Breast epithelium (tissue), 4 donors: ENCODE measurements around the gene LSAMP. TPM values are rescaled to one million over a fixed set of nuclear protein-coding genes. Genes with fewer than 3 reads are reported as not detected.

Experiments
- DNase-seq, 2 donors: peaks; one replicate each; pipeline ENCODE4 v3.0.0-alpha.2; 2019; ENCODE audit warnings: low spot score in 2 of 2
- H3K27ac ChIP-seq, 2 donors: fragments of 200-600 bp; sonication (generic) in 1 of 2; one replicate each; pipeline ENCODE4 v1.5.1; 2016 to 2019; ENCODE audit warnings: mild to moderate bottlenecking in 1 of 2
- H3K27me3 ChIP-seq, 2 donors: fragments of 200-600 bp; sonication (generic) in 1 of 2; one replicate each; pipeline versions ENCODE4 v1.5.1 to v1.6.0; 2017 to 2019; ENCODE audit warnings: control low read depth in 1 of 2, mild to moderate bottlenecking in 1 of 2
- H3K36me3 ChIP-seq: fragments of 200-600 bp; one replicate; pipeline ENCODE4 v1.5.1; 2019
- H3K4me1 ChIP-seq, 2 donors: fragments of 200-600 bp; sonication (generic); one replicate each; pipeline ENCODE4 v1.5.1; 2016 to 2019; ENCODE audit warnings: control low read depth in 1 of 2
- H3K4me3 ChIP-seq, 3 donors: fragments of 200-600 bp; sonication (generic); 1 replicate in 2 of 3; 2 replicates in 1 of 3; pipeline ENCODE4 v1.5.1; 2016 to 2019; ENCODE audit warnings: mild to moderate bottlenecking in 3 of 3, moderate library complexity in 2 of 3
- H3K9me3 ChIP-seq, 2 donors: fragments of 200-600 bp; sonication (generic) in 1 of 2; one replicate each; pipeline ENCODE4 v1.5.1; 2016 to 2019; ENCODE audit warnings: control low read depth in 1 of 2
- POLR2A ChIP-seq: fragments of 450-650 bp; IDR thresholded peaks from one replicate; pipeline ENCODE4 v1.6.1; 2016; ENCODE audit warnings: antibody characterized with exemption, mild to moderate bottlenecking, moderate library complexity
- POLR2AphosphoS5 ChIP-seq, 3 donors: sonication (generic); formaldehyde crosslinking; IDR thresholded peaks; one replicate each; pipeline ENCODE4 v1.6.1; 2017; ENCODE audit warnings: antibody characterized with exemption in 3 of 3
- intact Hi-C: fragments of 100-400 bp; cut with DNase I; formaldehyde crosslinking; loops from one replicate; pipeline ENCODE4 v1.15.1; 2023; ENCODE audit warnings: low total_unique reads
- total RNA-seq, 3 donors: library from RNA; depleted of rRNA; stranded (reverse); fragments of >200 nt; gene quantifications; one replicate each; pipeline ENCODE4 v1.1.0, GENCODE V29; 2016
- TF ChIP-seq, protein P1 (sequence below), 3 donors: fragments of 450-650 bp; IDR thresholded peaks; one replicate each; pipeline ENCODE4 v1.5.1; 2016 to 2017; ENCODE audit warnings: antibody characterized with exemption in 3 of 3, mild to moderate bottlenecking in 3 of 3, moderate library complexity in 3 of 3

The LSAMP gene
- total RNA-seq, 3 donors from 2014 or later: 1.6 to 3.8 (median 3.5) TPM

DNA sequence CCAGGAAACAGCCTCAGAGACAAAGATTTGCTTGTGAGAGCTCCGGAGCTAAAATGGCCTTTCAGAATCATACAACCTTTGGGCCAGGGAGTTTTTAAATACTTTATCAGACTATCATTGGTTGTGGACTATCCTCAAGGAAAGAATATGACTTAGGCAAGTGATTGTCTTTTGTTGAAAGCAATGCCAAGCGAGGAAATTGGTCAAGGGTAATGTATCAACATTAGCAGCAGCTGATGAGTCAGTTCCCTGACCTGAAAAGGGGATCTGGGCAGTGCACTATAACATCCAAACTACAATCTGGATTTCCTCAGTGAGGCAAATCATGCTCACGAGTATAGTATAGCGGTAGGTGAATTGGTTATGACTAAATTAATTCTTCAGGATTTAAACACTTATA, 303.6 kb downstream of the LSAMP start:
- TF ChIP-seq POLR2AphosphoS5 (IDR thresholded peaks at IDR 0.05): no peak
- TF ChIP-seq, protein P1, sequence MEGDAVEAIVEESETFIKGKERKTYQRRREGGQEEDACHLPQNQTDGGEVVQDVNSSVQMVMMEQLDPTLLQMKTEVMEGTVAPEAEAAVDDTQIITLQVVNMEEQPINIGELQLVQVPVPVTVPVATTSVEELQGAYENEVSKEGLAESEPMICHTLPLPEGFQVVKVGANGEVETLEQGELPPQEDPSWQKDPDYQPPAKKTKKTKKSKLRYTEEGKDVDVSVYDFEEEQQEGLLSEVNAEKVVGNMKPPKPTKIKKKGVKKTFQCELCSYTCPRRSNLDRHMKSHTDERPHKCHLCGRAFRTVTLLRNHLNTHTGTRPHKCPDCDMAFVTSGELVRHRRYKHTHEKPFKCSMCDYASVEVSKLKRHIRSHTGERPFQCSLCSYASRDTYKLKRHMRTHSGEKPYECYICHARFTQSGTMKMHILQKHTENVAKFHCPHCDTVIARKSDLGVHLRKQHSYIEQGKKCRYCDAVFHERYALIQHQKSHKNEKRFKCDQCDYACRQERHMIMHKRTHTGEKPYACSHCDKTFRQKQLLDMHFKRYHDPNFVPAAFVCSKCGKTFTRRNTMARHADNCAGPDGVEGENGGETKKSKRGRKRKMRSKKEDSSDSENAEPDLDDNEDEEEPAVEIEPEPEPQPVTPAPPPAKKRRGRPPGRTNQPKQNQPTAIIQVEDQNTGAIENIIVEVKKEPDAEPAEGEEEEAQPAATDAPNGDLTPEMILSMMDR (IDR thresholded peaks at IDR 0.05): no peak
- TF ChIP-seq POLR2A: no peak
- intact Hi-C loops: no loop called here
- no peaks in the 10 kb centered on the region for H3K27me3 ChIP-seq
- H3K4me3 ChIP-seq: no peak overlapping the region
- no peaks in the 10 kb centered on the region for H3K4me1 ChIP-seq
- peaks cover 0 to 18% of the 10 kb centered on the region in 2 donors for H3K9me3 ChIP-seq
- no peak overlapping the region for H3K27ac ChIP-seq
- no peak for DNase-seq
- no peaks in the 10 kb centered on the region for H3K36me3 ChIP-seq

DNA sequence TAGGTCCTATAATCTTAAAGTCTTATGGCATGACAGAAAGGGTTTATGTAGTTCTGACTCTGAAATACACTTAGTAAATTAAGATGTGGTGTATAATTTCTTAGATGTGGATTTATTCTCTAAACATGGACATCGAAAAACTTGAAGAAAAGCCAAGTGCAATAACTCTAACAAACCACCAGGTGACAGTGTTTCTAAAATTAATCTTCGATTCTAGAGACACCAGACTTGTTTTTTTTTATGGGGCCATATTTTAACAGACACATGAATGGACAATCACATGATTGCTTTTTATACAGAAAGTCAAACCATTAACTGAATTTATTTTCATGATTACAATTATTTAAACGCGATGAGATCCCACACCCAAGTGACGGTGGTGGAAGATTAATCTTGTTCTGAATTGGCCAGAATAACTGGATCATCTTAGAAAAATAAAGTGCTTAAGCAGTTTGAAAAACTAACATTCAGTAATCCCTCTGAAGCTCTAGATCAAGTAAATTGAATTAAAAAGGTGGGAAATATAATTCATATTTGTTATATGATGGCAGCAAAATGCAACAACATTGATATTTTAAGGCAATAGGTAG, 305.1 kb downstream of the LSAMP start:
- Histone ChIP-seq H3K27ac (no peak overlapping the region), H3K4me1 (no peaks in the 10 kb centered on the region), H3K36me3 (no peaks in the 10 kb centered on the region), H3K27me3 (no peaks in the 10 kb centered on the region), H3K9me3 (peaks cover 0 to 5% of the 10 kb centered on the region in 2 donors), H3K4me3 (no peak overlapping the region)
- intact Hi-C loops: no loop called here
- no peak for DNase-seq
- TF ChIP-seq POLR2AphosphoS5 (IDR thresholded peaks at IDR 0.05): no peak
- no peak for TF ChIP-seq POLR2A
- TF ChIP-seq, protein P1 (IDR thresholded peaks at IDR 0.05): peak; percentile 30 to 65 (median 62)

DNA sequence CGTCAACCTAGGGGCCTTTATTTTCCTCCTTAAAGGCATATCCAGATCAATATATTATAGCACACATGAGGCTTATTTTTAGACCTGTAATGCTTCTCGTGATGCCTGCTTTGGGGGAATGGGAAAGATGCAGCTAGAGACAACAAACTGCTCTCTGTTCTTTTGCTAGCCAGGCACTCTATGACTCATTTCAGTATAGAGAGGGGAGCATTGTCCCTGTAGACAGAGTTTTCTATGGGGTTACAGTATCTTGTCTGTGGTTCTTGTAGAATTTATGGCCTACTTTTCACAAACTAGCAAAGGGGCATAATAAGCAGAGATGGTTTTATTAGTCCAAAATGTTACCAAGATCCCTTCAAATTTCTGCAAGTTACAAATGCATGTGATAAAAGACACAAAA, 305.6 kb downstream of the LSAMP start:
- intact Hi-C loops: no loop called here
- no peaks in the 10 kb centered on the region for H3K9me3 ChIP-seq

DNA sequence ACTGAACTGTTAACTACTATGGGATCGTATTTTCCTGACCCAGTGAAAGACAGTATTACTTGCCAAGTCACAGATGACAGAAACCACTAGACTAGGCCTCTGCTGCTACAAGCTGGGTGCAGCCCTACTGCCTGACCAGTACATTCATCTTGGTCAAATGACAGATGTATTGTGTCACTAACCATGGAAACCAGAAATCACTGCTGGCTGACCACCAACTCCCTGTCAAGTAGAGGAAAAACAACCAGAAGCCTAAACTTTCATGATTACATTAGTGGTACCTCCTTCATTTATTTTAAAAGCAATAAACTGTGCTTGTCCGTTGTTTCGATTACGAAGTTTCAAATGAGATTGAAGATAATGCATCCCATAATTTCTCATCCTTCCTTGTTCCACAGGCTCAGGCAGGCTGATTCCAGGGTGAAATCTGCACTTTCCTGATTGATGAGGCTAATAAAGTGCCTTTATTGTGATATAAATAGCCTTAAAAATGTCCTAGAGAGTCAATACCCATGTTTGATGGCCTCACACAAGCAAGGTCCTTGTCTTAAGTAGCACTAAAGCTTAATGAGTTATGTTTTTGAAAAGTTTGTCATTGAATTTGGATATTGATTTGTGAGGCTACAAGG, 309.7 kb downstream of the LSAMP start:
- TF ChIP-seq, protein P1 (IDR thresholded peaks at IDR 0.05): no peak
- TF ChIP-seq POLR2A (no peak), POLR2AphosphoS5 (IDR thresholded peaks at IDR 0.05) (no peak)
- intact Hi-C loops: no loop called here
- Histone ChIP-seq H3K9me3 (no peaks in the 10 kb centered on the region), H3K4me1 (no peaks in the 10 kb centered on the region), H3K27ac (no peak overlapping the region), H3K36me3 (no peaks in the 10 kb centered on the region), H3K4me3 (no peak overlapping the region), H3K27me3 (no peaks in the 10 kb centered on the region)
- DNase-seq: no peak

More for the DNA sequence above, 305.6 kb downstream of the LSAMP start:
- no peak for DNase-seq
- Histone ChIP-seq H3K27ac (no peak overlapping the region), H3K27me3 (no peaks in the 10 kb centered on the region), H3K36me3 (no peaks in the 10 kb centered on the region), H3K4me3 (no peak overlapping the region), H3K4me1 (no peaks in the 10 kb centered on the region)
- no peak for TF ChIP-seq POLR2A
- TF ChIP-seq, protein P1 (IDR thresholded peaks at IDR 0.05): no peak
- TF ChIP-seq POLR2AphosphoS5 (IDR thresholded peaks at IDR 0.05): no peak

DNA sequence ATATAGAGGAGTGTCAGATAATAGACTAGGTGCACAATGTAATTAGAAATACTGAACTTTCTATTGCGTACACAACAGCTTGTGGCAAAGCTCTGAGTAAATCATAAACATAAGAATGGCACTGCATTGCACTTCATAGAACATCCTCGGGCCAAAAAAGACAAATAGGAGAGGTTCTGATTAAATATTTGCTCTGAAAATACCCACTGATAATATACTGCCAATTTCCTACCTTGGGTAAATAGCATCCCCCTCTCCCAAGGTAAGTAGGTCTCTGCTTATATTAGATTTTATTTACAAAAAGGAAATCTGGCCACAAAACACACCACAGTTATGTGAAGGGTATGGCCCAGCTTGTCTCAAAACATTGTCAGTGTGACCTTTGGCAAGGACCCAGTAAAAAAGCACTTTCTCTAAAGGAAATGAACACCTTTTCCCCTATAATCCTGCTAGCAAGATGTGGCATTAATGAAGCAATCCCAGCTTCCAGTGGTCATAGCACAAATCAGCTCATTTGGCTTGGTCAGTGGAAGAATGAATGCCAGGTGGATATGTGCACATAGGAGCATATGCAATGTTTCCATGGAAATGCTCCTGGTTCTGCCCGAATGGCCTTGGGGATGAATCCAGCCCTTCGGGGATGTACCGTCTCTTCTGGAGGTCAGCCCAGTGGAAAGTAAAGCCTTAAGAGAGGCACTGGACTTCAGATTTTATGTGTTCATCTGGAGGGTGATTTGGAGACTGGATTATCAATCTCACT, 315.9 kb downstream of the LSAMP start:
- no peaks in the 10 kb centered on the region for H3K27me3 ChIP-seq
- H3K36me3 ChIP-seq: no peaks in the 10 kb centered on the region
- DNase-seq: no peak
- no peaks in the 10 kb centered on the region for H3K4me1 ChIP-seq
- H3K4me3 ChIP-seq: no peak overlapping the region
- no peaks in the 10 kb centered on the region for H3K9me3 ChIP-seq
- H3K27ac ChIP-seq: no peak overlapping the region
- TF ChIP-seq POLR2AphosphoS5 (IDR thresholded peaks at IDR 0.05) (no peak), POLR2A (no peak)
- TF ChIP-seq, protein P1 (IDR thresholded peaks at IDR 0.05): no peak
- intact Hi-C loops: no loop called here
